Brain microvascular endothelial cell (primary cell): ENCODE results near the gene NKX2-3.

Experiments
- DNase-seq: peaks from one replicate; pipeline ENCODE4 v3.0.0-alpha.2; 2020
- H3K27ac ChIP-seq: fragments of 250-450 bp; sonication (Bioruptor Pico); 2 replicates; pipeline ENCODE4 v1.5.1; 2020; ENCODE audit warnings: mild to moderate bottlenecking, moderate library complexity
- H3K27me3 ChIP-seq: fragments of 250-450 bp; sonication (Bioruptor Pico); replicated peaks from 2 replicates; pipeline ENCODE4 v1.5.1; 2020; ENCODE audit warnings: mild to moderate bottlenecking
- H3K36me3 ChIP-seq: fragments of 250-450 bp; sonication (Bioruptor Pico); replicated peaks from 2 replicates; pipeline ENCODE4 v1.5.1; 2020; ENCODE audit warnings: mild to moderate bottlenecking
- H3K4me3 ChIP-seq: 2 replicates; pipeline ENCODE4 v1.5.1; 2011; ENCODE audit warnings: low read depth, mild to moderate bottlenecking, control low read depth, low read length, moderate library complexity
- in situ Hi-C: cut with HindIII; loops from 2 replicates; pipeline ENCODE4 v1.10.0; 2017; ENCODE audit warnings: low sequenced_read_pairs, low pct_ligation_motif_present
- TF ChIP-seq, protein P1 (sequence below): IDR thresholded peaks from 2 replicates; pipeline ENCODE4 v1.5.1; 2011; ENCODE audit warnings: low read depth, mild to moderate bottlenecking, moderate library complexity, low read length, control low read depth, inconsistent platforms; ENCODE audit errors: missing control alignments

NKX2-3 gene

DNA sequence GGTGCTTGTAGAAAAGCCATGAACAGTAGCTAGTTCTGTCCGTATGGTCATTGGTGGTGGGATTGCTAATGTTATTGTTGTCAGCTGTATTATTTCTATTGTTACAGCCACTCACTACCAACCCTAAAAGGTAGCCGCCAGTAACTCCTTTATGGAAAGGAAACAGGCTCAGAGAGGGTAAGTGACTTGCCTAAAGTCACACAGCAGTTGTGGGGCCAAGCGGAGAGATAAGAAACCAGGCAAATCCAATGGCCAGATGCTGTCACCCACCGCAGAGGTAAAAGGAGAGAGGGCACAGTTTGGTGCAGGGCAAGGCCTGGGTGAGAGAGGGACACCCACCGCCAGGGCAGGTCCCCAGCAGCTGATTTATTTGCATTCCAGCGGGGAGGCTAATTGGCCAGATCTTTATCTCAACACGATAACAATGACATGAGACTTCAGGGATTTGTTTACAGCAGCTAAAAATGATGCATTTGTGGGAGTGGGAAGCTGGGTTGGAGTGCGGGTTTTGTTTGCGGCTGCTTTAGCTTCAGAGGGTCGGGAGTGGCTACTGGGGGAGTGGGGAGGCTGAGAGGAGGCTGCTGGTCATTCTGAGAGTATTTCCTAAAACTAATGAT, 8.6 kb upstream of the NKX2-3 start:
- no peaks in the 10 kb centered on the region for H3K36me3 ChIP-seq
- no peak for DNase-seq
- peaks cover 93% of the 10 kb centered on the region for H3K27me3 ChIP-seq
- H3K27ac ChIP-seq = no peak overlapping the region
- in situ Hi-C loops = no loop called here
- TF ChIP-seq, protein P1, sequence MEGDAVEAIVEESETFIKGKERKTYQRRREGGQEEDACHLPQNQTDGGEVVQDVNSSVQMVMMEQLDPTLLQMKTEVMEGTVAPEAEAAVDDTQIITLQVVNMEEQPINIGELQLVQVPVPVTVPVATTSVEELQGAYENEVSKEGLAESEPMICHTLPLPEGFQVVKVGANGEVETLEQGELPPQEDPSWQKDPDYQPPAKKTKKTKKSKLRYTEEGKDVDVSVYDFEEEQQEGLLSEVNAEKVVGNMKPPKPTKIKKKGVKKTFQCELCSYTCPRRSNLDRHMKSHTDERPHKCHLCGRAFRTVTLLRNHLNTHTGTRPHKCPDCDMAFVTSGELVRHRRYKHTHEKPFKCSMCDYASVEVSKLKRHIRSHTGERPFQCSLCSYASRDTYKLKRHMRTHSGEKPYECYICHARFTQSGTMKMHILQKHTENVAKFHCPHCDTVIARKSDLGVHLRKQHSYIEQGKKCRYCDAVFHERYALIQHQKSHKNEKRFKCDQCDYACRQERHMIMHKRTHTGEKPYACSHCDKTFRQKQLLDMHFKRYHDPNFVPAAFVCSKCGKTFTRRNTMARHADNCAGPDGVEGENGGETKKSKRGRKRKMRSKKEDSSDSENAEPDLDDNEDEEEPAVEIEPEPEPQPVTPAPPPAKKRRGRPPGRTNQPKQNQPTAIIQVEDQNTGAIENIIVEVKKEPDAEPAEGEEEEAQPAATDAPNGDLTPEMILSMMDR = no peak
- H3K4me3 ChIP-seq = no peak overlapping the region

GRCh38 chr10:99524736-99525380, 7.9 kb upstream of the NKX2-3 start:
- Histone ChIP-seq H3K27ac (no peak overlapping the region), H3K27me3 (peaks cover 93% of the 10 kb centered on the region), H3K4me3 (no peak overlapping the region), H3K36me3 (no peaks in the 10 kb centered on the region)
- in situ Hi-C loops = no loop called here
- no peak for DNase-seq
- TF ChIP-seq, protein P1 = no peak

GRCh38 chr10:99525897-99526296, 6.8 kb upstream of the NKX2-3 start:
- in situ Hi-C loops = no loop called here
- TF ChIP-seq, protein P1 = no peak
- no peak for DNase-seq
- Histone ChIP-seq H3K27me3 (peaks cover 93% of the 10 kb centered on the region), H3K27ac (no peak overlapping the region), H3K4me3 (no peak overlapping the region), H3K36me3 (no peaks in the 10 kb centered on the region)

- in situ Hi-C loops = no loop called here
- no peaks in the 10 kb centered on the region for H3K36me3 ChIP-seq
- DNase-seq = no peak
- H3K27me3 ChIP-seq = peaks cover 95% of the 10 kb centered on the region
- H3K27ac ChIP-seq = no peak overlapping the region
- TF ChIP-seq, protein P1 = no peak
- H3K4me3 ChIP-seq = no peak overlapping the region
Observed at GRCh38 chr10:99526861-99527504, 5.8 kb upstream of the NKX2-3 start.

DNA sequence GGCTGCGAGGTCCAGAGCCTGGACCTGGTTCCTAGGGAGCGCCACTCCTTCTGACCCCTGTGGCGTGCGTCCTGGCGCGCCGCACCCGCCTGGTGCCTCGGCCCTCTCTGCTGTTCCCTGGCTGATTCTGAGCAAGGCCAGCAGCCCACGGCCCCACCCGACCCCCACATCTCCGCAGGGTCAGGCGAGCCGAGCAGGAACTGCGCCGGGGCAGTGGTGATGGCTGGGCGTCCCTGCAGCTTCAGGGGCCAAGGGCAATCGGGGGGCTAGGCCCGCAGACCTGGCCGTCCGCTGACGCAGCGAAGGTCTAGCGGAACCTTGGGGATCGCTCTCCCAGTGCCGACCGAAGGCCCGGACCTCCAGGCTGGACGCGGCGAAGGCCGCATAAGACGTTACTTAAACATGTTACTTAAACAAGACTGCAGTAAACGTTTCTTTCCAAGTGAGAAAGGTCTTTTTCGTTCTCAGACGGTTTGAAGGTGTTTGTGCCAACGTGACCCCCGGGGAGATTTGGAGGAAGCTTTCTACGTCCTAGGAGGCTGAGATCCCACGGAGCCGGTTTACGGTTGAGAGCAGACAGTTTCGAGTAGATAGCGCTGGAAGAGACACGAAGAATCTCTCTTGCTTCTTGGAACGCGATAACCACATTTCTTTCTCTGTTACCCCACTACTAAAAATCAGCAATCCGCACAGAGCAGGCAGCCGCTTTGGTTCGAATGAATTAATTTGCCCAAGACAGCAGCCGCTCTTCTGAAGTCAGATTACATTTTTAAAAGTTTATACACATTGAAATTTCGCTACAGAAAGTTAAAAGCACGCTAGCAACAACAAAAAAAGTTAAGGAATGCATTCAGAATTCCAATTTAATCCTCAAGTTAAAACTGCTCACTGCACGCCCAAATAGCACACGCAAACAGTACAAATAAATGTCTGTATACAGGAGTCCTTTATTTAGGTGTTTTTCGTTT, 4.9 kb upstream of the NKX2-3 start:
- DNase-seq = no peak
- Histone ChIP-seq H3K27ac (no peak overlapping the region), H3K4me3 (no peak overlapping the region), H3K36me3 (no peaks in the 10 kb centered on the region), H3K27me3 (peaks cover 95% of the 10 kb centered on the region)
- TF ChIP-seq, protein P1 = no peak
- in situ Hi-C loops = no loop called here
